Tongue (tissue), 2 donors: ENCODE data around the gene ADAMTSL1. TPM values are rescaled to one million over a fixed set of nuclear protein-coding genes. Genes with fewer than 3 reads are reported as not detected.
A peak's percentile ranks its signal among the peaks of the same experiment; 100 is the strongest.

Experiments used
- DNase-seq: peaks from one replicate; pipeline ENCODE4 v3.0.0-alpha.2; 2015
- total RNA-seq: library from RNA; depleted of rRNA; stranded (reverse); fragments of >200 nt; gene quantifications from one replicate; pipeline ENCODE4 v1.2.3, GENCODE V29; 2014

The ADAMTSL1 gene
- total RNA-seq, 1 donor from 2014 or later = 22.4 TPM

DNA sequence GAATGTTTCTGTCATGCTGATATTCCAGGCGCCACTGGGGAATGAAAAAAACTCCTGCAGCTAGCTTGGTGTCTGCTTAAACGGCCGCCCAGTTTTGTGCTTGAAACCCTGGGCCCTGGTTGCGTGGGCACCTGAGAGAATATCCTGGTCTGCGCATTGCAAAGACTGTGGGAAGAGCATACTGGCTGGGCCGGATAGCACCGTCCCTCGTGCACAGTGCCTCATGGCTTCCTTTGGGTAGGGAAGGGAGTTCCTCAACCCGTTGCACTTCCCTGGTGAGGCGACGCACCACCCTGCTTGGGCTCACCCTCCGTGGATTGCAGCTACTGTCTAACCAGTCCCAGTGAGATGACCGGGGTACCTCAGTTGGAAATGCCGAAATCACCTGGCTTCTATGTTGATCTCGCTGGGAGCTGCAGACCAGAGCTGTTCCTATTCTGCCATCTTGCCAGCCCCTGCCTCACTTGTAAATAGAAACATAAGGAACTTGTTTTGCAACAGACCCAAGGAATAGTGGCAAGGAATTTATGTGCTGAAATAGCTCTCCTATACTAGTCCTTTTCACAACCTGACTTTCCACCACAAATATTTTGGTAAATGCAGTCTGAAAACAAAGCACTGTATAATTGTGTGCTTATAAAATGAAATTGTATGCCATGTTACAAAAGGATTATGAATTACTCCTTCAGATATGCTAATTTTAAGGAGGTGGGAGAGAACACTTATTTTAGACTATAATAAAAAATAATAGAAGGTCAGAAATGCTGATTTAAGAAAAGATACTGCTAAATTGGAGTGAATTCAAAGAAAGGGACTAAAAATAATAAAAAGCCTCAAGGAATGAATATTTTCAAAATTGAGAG is 90.3 kb downstream of the ADAMTSL1 start:
- DNase-seq = no peak

DNA sequence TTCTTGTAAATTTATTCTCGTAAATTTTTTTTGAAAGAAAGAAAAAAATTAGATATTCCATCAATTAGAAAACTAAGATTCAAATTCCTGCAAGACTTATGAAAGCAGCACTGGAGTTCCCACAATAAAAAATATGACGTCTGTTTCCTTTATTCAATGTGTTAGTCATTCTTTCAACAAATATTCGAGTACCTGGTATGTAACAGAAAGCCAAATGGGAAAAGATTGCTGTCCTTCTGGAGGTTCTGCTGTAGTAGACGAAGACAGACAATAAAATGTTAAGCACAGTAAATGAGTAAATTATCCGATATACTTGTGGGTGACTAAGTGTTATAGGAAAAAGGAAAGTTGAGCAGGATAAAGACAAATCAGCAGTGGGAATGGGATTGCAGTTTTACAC is 92.2 kb downstream of the ADAMTSL1 start:
- DNase-seq = no peak

GRCh38 chr9:18568973-18569372 is 95.0 kb downstream of the ADAMTSL1 start:
- no peak for DNase-seq

GRCh38 chr9:18569941-18570630 is 96.1 kb downstream of the ADAMTSL1 start:
- DNase-seq = no peak

- no peak for DNase-seq
Measured at GRCh38 chr9:18573021-18573556, 99.1 kb downstream of the ADAMTSL1 start.

GRCh38 chr9:18575686-18576085 is 101.7 kb downstream of the ADAMTSL1 start:
- no peak for DNase-seq

GRCh38 chr9:18579536-18579935 is 105.6 kb downstream of the ADAMTSL1 start:
- DNase-seq = no peak

DNA sequence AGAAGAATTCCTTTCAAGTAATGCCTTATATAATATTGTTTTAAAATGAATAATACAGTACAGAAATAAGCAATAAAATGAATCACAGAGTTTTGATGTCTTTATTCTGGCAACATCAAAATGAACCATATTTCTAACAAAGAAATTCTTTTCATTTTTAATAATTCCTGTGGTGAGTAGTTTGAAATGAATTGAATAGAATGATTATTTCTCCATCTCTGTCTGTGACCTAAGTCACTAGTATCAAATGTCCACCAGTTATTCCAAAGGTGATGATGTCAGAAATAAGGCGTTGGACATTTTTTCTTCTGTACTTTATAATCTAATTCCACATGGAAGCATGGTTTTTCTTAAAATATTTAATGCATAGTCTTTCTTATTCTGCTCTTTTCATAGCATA is 106.2 kb downstream of the ADAMTSL1 start:
- DNase-seq = no peak

- no peak for DNase-seq
Measured at GRCh38 chr9:18585996-18586395, 112.0 kb downstream of the ADAMTSL1 start.

DNA sequence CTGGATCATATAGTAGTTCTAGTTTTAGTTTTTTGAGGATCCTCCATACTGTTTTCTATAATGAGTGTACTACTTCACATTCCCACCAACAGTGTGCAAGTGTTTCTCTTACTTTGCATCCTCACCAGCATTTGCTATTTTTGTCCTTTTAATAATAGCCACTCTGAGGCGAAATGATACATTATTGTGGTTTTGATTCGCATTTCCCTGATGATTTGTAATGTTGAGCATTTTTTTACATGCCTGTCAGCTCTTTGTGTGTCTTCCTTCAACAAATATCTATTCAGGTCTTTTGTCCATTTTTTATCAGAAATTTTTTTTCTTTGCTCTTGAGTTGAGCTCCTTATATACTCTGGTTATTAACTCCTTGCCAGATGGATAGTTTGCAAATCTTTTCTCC is 114.0 kb downstream of the ADAMTSL1 start:
- no peak for DNase-seq

GRCh38 chr9:18591261-18591660 is 117.3 kb downstream of the ADAMTSL1 start:
- no peak for DNase-seq

DNA sequence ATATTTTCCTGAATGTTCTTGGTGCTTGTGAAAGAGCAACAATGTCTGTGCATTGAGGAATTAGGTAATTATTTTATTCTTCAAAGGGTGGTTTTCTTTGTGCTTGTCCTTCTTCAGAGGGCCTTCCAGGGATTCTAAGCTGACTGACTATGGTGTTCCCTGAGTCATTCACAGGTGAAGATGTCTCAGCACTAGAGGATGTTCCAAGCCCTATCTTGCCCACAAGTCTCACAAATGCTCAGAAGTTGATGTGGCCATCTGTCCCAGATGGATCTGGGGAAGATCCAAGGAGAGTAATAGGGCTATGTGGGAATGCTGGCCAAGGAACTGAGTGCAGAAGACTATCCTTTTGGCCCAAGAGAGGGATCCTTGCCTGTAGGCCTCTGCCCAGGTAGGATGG is 120.9 kb downstream of the ADAMTSL1 start:
- no peak for DNase-seq

- DNase-seq = peak; percentile 71
Measured at GRCh38 chr9:18595597-18595996, 121.6 kb downstream of the ADAMTSL1 start.

DNA sequence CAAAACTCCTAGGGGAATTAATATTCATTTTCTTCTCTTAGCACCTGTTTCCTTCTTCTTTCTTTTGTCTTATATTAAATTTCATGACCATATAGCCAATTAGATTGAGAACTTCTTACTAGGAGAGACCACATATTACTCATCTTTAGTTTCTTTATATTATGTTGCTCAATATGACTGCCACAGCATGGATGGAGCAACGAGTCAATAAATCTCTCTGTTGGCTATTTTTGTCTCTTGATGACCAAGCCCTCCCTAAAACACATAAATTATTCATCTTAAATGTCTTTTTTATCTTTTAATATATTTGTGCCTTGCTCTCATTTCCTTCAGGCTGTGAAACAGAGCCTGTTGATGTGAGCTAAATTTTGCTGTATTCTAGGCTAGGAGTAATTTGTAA is 123.0 kb downstream of the ADAMTSL1 start:
- no peak for DNase-seq

DNA sequence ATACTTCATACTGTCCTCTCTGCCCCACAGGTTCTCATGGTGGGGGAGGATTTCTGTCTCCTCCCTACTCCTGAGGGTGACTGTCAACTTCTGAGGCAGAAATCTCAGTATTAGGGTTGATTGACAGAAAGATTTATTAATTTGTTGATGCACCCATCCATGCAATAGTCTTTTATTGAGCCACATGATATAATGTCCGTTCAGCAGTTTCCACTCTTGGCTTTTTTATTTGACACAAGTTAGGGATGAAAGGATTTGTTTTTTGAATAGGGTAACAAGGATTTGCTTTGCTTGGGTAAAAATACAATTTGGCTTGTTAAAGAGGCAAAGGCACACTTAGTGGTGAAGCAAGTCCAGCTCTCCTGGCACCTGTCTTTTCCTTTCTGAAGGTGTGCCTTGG is 125.0 kb downstream of the ADAMTSL1 start:
- DNase-seq = no peak

DNA sequence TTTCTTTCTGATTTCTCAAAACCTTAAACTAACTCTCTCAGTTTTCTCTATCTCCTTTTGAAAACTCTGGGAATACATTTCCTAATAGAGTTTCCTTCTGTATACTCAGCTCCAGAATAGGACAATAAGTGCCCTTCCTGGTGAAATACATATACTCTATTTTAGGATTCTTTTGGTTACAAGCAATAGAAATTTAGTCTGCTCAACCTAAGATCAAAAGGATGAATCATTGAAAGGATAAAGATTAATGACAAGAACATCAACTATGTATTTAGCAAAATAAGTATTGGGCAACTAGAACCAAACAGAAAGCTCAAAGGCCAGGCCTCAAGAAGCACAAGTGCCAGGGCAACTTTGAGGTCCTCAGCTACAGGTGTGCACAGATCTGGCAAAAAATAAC is 127.1 kb downstream of the ADAMTSL1 start:
- DNase-seq = no peak

DNA sequence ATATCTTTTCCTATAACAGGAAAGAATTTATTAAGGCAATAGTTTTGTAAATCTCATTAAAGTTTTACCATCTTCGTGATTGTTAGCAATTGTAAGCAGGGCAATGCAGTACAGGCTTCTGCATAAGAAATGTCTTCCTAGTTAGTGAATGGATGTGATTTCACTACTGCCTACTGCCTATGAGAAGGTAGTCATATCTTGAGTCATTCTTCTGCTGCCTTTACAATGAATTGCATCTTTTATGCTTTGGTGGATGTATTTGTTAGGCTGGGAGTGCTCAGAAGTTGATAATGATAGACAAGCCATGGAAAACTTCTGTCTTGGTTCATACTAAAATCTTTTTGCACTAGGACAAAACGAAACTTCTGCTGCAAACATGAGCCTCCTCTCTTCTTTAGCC is 128.0 kb downstream of the ADAMTSL1 start:
- no peak for DNase-seq

DNA sequence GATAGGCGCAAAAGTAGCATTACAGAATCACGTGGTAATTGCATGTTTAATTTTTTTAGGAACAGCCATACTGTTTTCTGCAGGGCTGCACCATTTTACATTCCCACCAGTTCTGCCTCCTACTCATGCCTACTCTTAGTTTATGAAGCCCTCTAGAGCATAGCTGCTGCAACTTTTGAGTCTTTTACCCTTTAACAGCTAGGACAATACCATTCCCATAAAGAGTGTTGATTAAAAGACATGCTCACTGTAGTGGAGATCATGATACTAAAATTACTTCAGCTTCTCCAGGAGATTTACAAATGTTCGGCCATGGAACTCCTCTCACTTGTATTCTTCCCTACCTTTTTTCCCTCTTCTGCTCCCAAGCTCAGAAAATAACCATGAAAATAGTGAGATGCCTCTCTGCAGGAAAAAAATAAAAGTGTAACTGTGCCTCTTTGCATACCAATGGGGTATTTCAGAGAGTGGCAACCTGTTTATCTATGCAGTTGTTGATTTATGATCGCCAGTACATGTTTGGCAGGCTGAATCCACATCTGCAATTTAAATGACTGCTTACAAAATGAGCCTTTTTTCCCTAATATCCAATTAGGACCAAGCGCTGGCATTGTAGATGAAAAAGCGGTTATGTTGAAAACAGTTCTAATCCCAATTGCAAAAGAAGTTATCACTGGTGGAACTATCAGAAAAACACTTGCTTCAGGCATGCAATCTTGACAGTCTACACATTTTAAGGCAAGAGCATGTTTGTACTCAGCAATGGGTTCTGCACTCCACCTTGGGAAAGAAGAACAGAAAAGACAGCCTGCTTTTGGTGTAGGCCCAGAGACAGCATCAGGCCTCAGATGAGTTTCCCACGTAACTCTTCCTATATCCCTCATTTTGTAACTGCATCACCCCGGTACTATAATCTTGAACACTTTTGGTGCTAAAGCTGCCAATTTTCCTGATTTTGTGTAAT is 131.1 kb downstream of the ADAMTSL1 start:
- DNase-seq = no peak

GRCh38 chr9:18605766-18606180 is 131.8 kb downstream of the ADAMTSL1 start:
- DNase-seq = peak; percentile 73

DNA sequence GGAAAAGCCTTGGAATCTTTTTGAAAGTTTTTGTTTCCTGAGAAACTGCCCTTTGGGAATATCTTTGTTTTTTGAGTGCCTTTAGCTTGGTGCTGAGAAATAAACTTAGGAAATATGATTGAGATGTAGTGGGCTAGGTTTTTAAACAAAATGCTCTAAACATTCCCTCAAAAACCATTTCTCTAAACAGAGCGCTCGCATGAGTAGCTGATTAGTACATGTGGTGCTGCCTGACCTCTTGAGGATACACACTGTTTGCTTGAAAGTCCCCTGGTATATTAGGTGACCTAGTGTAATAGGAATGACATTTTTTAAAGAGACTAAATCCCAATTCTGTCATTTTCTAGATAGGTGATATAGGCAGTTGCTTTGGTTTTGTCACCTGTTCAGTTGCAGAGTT is 132.3 kb downstream of the ADAMTSL1 start:
- no peak for DNase-seq

DNA sequence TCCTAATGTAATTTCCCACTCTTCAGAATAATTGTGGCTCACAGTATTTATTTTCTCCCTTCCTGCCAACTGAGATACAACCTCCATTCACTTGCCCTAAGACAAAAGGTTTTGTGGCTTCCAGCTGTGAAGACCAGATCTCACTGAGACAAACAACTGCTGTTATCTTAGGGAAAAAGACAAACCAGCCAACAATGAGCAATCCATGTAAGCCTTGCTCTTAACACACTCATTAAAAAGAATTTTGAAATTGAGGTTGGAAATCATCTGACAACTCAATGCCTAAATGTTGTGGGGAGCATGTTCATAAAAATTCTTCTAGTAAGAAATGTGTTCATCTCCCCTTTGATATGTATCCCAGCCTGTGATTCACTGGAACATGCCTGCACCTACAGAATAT is 132.9 kb downstream of the ADAMTSL1 start:
- DNase-seq = peak; percentile 30

GRCh38 chr9:18608371-18608770 is 134.4 kb downstream of the ADAMTSL1 start:
- no peak for DNase-seq
